8988T (cell line): Measurements from ENCODE around the gene ENPP7.
A peak's percentile ranks its signal among the peaks of the same experiment; 100 is the strongest.

ENCODE experiments used
- DNase-seq: peaks from one replicate; pipeline ENCODE4 v3.0.0; 2011

The ENPP7 gene

DNA sequence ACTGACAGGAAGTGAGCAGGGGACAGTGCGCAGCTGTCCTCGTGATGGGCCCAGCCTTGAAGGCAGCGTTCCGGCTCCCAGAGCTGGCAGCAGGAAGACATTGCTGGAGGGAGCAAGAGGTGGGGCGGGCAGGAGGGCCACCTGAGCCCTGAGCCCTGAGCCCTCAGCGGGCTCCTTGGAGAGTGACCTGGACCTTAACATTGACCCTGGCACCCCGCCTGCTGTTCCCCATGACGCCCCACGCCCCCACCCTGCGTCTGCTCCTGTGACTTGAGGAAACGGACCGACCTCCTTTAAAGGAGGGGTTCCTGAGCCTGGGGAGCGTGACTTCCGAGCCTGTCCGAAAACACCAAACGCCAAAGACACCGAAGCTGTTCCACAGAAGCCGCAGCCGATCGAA is 25.1 kb upstream of the ENPP7 start:
- no peak for DNase-seq

DNA sequence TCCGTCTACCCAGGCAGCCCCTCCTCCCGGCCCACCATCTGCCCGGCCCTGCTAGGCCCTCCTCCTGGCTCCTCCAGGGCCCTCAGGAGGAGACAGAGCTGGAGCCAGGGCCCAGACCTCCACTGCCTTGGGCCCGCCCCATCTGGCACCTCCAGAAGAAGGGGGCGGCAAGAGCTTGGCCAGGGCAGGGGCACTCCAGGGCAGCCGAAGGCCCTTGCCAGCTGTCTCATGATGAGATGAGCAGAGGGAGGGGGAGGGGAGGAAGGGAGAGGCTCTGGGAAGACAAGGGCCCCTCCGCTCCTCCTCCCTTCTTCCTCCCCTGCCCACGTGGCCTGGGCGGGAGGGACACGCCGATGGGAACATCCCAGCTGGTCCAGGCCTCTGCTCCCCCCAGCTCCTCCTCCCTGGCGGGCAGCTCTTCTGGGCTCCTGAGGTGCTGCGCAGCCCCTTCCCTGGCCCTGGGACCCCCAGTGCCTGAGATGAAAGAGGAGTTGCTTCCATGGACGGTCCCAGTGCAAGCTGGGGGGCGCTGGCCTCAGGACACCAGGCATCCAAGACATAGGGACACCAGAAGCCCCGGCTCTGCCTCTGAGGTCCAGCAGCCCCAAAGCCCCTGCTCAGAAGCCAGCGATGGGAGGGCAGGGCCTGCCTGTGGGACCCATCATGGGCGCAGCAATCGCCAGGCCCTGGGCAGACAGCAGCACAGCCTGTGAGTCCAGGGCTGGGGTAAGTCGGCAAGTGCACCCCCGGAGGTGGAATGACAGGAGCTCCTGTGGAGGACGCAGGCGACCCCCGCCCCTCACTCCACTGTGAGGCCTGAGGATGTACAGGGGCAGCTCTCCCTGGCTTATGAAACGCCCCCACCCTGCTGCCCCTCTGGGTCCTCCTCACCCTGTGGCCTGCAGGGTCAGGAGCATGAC is 23.6 kb upstream of the ENPP7 start:
- no peak for DNase-seq

DNA sequence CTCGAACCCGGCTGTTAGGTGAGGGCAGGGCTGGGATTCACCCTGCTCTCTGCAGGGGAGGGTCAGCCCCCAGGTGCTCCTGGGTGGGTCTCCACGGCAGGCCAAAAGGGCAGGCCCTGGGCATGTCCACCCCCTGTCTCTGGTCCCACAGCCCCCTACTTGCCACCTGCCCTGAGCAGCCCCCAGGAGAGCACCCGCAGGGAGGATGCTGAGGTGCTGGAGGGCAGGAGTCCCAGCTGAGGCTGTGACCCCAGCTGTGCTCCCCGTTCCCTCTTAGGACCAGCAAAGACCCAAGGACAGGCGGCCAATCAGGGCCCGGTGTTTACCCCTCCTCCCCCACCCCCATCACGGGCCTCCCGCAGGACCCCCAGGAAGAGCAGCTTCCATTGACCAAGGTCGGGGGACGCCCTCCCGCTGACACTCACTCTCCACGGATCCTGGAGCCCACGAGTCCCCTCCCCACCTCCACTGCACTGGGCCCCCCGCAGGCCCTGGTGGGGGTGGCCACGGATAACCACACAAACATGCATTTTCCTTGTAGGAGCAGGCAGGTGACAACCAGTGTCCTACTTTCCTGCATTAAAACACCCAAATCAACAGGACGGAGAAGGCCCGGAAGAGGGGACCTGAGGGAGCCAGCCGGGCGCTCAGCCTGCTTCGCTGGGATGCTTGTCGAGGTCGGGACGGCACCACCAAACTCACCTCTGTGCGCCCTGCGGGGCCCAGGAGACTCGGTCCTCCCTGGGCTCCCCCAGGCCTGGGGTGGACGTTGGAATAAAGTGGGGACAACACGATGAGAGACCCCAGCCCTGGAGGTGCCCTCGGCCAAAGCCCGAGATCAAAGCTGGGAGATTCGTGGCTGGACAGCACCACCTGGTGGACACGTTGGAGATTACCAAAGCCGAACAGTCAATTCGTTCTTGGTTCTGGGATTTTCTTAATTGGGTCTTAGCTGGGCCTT is 22.5 kb upstream of the ENPP7 start:
- DNase-seq, result no peak

DNA sequence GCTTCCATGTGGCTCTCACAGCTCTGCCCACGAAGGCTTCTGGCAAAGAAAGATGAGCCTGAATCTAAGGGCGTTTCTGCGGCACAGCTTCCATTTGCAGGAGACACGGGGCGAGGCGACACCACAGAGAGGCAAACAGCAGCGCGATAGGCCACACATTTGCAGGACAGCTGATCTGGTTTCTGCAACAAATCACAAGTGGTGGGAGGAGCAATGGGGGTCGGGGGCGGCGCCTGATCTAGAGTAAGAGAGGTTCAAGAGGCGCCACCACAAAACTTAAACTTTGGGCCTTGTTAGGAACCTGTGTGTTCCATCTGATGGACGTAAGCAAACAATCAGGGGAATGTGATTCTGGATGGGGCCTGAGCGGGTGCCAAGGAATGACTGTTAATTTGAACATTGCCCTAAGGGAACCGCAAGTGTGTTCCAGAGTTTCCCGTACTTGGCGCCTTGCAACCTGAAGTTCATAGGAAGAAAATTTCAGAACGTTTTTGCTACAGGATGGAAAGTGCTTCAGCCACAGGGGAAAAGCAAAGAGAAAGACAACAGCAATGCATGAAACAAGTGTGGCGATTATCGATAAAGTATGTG is 18.9 kb upstream of the ENPP7 start:
- DNase-seq, result no peak

DNA sequence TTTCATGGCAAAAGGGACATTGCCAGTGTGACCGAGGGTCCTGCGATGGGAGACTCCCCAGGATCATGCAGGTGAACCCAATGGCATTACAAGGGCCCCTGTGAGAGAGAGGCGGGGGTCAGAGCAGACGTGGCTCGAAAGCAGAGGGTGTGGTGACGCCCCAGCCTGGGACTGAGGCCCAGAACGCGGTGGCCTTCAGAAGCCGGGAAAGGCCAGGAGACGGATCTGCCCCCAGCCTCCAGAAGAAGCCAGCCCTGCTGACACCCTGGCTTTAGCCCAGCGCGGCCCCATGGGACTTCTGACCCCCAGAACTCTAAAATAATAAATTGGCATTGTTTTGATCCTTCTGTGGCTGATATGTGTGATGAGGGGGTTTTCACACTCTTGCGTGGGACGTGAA is 17.4 kb upstream of the ENPP7 start:
- no peak for DNase-seq

DNA sequence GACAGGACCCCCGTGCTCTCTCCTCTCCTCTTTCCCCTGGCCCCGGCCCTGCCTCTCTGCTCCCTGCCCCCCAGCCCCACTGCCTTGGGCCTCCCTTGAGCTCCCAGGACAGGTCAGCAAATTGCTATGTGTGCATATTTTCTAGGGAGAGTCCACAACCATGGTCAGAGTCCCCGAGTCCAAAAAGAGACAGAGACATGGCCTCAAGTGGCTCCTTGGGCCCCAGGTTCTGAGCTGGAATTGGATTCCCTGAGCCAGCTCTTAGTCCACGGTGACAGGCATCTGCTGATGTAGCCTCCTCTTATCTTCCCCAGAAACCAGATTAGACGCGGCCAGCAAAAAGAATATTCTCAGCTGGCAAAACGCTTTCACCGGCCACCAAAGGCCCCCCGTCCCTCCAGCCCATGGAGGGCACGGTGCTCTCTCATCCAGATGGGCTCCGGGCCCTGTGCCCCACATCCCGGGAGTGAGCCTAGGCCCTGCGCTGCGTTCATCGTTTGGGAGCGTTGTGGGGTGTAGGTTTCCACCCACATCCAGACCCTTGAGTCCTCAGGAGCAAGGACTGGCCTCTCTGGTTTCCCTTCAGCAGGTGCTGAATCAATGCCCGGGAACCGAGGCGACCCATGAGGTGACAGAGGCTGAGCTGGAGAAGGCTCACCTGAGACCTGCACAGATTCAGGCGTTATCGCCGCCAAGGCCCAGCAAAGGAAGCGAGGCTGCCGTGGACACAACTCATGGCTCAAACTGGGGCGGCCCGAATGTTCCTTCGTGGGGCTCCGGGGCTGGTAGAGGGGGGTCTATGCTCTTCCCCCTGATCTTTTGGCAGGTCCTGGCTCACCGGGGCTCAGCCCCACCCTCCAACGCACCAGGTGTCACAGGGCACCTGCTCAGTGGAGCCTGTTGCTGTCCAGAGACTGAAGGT is 16.3 kb upstream of the ENPP7 start:
- no peak for DNase-seq

DNA sequence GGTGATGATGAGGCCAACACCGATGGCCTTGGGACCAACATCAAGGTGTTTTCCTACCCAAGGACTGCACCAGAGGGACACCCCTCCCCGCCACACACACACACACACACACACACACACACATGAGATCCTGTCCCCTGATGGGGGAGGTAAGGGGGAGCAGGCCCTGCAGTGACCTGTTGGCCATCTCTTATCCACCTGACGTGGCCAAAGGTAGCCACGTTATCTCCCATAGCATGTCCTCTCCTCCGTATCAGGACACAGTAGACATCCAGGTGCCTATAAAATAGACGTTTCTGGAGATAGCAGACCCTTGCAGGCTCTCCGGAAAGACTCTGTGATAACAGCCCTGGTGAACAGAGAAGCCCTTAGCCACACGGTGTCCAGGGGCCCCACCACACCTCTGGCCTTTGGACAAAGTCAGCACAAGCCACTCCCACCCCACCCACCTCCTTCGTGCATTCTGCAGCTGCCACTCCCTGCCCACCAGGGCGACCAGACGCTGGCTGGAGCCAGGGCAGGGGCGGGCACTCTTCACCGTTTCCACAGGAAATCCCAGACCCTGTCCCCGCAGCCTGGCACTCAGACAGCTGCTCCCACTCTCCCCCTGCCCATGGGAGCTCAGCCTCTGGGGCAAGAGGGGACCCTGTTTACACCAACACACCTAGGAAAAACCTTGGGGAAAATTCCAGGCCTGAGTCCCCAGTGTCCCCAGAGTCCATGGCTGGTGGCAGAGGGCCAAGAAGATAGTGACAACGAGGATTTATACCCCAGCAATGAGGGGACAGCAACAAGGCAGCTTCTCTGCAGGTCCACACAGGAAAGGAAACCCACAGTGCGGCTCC is 15.4 kb upstream of the ENPP7 start:
- DNase-seq, result no peak

DNA sequence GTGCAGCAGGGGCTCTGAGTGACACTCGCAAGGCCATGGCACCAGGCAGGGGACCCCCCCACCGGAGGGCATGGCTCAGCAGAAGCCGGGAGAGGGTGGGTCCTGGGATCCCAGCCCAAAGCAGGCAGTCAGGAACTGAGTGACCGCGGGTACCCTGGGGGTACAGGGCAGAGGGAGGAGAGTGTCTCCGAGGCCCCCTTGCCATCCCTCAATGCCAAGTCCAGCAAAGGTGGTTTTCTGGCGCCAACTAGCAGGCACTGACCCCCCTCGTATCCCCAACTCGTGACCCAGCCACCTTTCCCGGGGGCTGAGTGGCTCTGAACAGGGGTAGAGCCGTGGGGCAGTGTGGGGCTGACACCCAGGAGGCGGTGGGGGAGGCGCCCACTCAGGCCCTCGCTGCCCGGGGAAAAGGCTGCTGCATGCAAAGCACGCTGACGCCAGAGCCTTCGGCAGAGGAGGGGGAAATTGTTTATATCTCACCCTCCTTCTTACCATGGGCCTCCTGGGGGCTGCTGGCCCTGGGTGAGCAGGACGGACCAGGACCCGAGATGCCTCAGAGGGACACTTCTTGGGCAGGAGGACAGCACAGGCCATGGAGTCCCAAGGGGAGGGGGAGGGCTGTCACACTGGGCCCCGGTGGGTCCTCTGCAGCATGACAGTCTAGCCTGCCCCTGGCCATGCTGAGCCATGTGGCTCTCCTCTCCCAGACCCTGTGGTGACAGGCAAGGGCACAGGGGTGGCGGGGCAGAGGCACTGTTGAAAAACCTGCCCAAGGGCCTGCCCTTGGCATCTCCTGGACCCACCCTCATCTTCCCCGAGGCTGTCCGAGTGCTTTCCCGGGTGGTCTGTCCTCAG is 14.6 kb upstream of the ENPP7 start:
- no peak for DNase-seq

DNA sequence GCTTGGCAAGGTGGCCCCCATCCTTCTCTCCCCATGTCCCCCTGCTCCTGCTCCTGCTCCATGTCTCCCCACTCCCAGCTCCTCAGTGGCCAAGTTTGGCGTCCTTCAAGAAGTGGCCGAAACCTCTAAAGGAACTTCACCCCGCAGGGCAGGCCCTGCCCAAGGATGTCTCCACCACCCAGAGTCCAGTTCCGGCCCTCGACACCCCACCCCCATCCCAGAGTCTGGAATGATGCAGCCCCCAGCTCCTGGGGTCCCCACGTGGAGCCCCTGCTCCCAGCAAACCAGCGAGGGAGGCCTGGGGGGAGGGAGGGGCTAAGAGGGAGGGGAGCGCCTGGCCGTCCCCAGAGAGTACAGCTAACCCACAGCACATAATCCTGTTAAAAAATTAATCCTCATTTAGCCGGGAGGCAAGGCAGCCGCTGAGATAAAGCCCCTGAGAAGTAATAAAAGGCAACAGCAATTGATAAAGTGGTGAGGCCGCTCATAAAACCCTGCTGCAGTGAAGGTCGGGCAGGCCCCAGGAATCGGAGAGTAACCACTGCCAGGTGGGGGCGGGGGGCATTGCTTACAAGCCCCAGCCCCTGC is 9.9 kb upstream of the ENPP7 start:
- no peak for DNase-seq

DNA sequence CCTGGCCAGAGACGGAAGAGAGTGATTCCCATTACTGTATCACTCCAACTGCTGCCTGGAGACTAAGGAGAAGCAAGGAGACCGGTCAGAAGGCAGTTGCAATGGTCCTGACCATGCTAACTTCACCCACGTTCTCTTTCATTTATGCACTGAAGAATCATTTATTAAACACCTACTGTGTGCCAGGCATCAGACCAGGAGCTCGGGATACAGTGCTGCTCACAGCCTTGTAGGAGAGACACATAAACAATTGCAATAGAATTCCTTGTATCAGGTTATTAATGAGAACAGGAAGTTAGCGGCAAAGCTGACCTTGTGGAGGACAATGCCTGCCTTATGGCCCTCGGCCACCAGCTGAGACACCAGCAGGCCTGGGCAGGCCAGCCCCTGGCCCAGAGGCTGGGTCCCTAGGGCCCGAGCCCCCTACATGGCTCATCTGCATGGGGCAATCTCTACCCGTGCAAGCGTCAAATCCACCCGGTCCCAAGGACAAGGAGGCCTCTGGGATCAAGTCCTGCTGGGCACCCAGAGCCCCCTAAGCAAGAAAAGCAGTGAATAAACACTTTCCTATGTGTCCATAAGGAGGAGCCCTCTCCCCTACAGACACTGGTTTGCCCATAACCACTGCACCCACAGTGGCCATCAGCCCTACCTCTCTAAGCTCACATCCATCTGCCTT is 8.6 kb upstream of the ENPP7 start:
- no peak for DNase-seq

DNA sequence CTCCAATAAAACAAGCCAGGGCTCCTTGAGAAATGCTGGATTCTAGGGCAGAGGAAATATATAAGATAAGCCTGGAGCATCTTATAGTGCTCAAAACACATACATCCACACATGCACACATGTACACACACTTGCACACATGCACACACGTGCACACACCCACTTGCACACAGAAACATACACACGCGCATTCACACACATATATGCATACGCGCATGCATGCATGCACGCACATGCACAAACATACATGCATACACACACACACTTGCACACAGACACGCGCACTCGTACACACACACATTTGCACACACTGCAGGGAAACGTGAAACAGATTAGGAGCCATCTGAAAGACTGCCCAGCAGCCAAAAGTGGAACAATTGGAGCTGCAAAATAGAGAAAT is 8.0 kb upstream of the ENPP7 start:
- DNase-seq, result no peak

DNA sequence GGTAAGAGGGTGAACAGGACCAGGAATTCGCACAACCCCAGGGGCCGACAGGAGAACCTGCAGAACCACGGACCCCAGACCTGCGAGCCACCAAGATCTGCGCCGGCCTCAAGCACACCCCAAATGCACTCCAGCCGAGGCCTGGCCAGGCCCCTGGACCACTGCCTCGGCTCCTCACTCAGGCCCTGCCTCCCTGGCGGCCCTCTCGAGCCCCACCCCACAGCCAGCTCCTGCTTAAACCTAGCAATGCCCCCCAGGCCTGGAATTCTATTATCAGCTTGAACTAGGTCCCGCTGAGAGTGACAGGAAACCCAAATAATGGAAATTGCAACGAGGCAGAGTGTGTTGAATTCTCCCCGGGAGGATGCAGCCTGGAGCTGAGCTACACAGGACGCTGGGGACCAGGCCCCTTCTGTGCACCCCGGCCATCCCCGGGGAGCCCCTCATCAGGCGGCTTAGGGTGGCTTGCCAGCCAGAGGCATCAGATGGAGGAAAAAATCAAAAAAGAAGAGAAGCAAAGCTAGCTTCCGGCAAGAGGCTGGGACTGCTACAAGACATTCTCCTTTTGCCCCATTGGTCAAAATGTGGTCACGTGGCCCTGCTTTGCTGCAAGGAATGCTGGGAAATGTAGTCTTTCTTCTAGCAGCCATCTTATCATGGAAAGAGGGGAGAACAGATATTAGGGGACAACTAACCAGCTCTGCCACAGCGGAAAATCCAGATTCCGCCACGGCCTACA is 2.4 kb upstream of the ENPP7 start:
- DNase-seq, result peak; percentile 73

DNA sequence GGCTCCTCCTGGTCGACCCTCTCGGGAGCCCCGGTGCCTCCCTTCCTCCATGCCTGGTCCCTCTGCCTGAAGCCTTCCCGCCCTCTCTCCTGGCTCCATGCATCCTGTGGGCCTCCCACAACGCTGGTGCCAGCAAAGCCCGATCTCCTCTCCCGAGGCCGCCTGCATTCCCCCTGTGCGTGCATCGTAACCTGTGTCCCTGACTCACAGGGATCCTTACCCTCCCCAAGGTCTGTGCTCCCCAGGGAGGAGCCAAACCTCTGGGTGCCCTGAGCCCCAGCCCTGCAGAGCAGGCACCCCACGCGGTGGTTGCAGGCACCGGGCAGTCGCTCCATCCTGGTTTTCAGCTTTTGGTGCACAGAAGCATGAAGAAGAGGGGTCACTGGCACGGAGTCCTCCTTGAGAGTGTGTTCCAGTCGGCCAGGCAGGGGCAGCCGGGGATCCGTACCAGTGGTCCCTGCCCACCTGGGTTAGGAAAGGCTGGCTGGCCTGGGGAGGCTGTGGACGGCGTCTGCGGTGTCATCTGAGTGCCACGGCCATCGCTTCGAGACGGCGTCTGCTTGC is 1.8 kb upstream of the ENPP7 start:
- no peak for DNase-seq

DNA sequence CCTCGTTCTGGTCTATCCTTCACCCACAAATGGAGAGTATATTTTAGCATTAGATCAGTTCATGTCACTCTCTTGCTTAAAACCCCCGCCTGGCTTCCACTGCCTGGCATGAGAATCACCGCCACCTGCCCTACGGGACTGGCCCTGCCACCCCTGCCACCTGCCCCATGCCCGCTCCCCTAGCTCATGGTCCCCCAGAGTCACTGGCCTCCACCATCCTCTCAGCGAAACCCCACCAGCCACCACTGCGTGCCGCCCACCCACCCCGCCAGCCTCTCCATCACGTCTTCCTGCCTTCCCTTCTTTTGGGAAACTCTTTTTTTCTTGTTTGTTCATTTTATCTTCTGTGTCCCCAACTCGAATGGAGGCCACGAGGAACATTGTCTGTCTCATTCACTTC is 982 bp upstream of the ENPP7 start:
- no peak for DNase-seq

DNA sequence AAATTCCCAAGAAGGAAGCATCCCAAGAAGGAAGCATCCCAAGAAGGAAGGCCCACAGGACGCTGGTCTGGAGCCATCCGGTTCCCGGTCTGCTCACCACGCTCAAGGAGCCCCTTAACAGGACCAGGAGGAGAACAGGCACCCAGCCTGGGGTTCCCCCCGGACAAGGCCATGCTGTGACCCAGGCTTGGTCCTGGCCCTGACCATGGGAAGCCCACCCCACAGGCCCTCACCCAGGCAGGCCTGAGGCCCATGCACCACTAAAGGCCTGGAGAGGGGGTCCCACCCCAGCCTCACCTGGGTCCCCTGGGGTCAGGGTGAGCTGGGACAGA is 340 bp upstream of the ENPP7 start:
- DNase-seq, result no peak

DNA sequence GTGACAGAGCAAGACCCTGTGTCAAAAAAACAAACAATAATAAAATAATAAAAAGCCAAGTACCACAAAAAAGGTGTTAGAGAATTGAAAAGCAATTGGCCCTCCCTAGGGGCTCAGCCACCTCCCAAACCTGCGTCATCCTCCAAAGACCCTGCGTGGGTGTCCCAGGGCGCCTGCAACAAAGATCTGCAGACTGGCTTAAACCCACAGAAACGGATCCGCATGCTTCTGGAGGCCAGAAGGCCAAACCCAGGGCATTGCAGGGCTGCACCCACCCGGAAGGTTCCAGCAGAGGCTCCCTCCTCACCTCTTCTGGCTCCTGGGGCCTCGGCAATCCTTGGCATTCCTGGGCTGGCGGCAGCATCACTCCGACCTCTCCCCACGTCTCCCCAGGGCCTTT is 1.5 kb downstream of the ENPP7 start:
- no peak for DNase-seq

DNA sequence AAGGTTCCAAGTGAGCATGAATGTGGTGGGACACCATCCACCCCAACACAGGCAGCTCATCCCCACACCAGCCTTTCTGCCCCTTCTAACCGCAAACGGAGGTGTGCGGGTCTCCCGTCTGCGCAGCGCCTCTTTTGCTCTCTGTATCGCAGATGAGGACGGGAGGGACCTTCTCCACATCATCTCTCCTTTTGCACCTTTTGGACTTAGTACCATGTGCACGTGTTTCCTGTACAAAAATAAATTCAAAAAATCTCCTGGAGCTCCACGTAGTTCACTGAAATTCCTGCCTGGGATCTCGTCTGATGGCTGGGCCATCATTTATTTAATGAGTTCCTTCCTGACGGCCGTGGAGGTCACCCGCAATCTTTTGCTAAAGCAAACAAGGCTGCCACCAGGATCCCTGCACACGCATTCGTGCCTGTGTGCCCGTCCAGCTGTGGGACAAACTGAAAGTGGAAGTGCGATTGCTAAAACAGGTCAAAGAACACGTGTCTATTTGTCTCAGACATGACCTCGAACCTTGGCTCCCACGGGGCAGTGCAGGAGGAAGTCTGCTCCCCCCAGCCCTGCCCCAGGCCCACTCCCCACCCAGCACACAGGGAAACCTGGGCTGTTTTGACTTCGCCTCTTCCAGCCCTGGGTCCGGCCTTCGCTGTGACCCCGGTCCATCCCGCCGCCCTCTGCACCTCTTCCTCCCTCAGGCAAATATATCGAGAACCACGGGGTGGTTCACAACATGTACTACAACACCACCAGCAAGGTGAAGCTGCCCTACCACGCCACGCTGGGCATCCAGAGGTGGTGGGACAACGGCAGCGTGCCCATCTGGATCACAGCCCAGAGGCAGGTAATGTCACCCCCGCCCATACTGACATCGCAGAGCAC is 2.3 kb downstream of the ENPP7 start:
- DNase-seq, result no peak
